Activated CD4-positive, alpha-beta T cell treated with anti-CD3 and anti-CD28 coated beads, Interleukin-2, amount 10 ng/mL, durations not matched to agents 7 days and 5 days (primary cell): ENCODE results near the gene PECR. TPM values are rescaled to one million over a fixed set of nuclear protein-coding genes. Genes with fewer than 3 reads are reported as not detected.

ENCODE experiments used
- CTCF ChIA-PET: fragments of 350-600 bp; sonication (Branson Sonifier 250); formaldehyde crosslinking; loops from one replicate; lab custom pipeline; 2021; ENCODE audit warnings: antibody characterized with exemption; lab: Charles Lee
- POLR2A ChIA-PET: fragments of 350-600 bp; sonication (Branson Sonifier 250); formaldehyde crosslinking; loops from one replicate; lab custom pipeline; 2021; ENCODE audit warnings: antibody characterized with exemption; lab: Charles Lee
- DNase-seq: peaks from one replicate; pipeline ENCODE4 v3.0.0-alpha.2; 2020
- H3K27ac Mint-ChIP-seq: one replicate; pipeline ENCODE4 v1.8.0; 2021; ENCODE audit warnings: mild to moderate bottlenecking, moderate library complexity, mixed read lengths
- H3K27me3 Mint-ChIP-seq: one replicate; pipeline ENCODE4 v1.8.0; 2021; ENCODE audit warnings: mixed read lengths
- H3K36me3 Mint-ChIP-seq: one replicate; pipeline ENCODE4 v1.8.0; 2021; ENCODE audit warnings: low read depth, mixed read lengths
- H3K4me1 Mint-ChIP-seq: one replicate; pipeline ENCODE4 v1.8.0; 2021; ENCODE audit warnings: mixed read lengths
- H3K4me3 Mint-ChIP-seq: one replicate; pipeline ENCODE4 v1.8.0; 2021; ENCODE audit warnings: mild to moderate bottlenecking, moderate library complexity, mixed read lengths
- H3K9me3 Mint-ChIP-seq: one replicate; pipeline ENCODE4 v1.8.0; 2021; ENCODE audit warnings: mixed read lengths
- total RNA-seq, 2 experiments: library from RNA; stranded (reverse); gene quantifications; one replicate each; pipeline ENCODE4 v1.2.3, GENCODE V29; 2021

The PECR gene
- total RNA-seq, 2 experiments from 2014 or later: 29.6 to 31.5 TPM

GRCh38 chr2:216113572-216113971 lies 32.0 kb upstream of the PECR start:
- POLR2A ChIA-PET: no interaction called here
- Mint-ChIP-seq H3K27me3 (no peaks in the 10 kb centered on the region), H3K4me1 (peaks cover 86% of the 10 kb centered on the region), H3K9me3 (no peaks in the 10 kb centered on the region), H3K36me3 (peaks cover 88% of the 10 kb centered on the region), H3K4me3 (no peak overlapping the region), H3K27ac (peak overlapping the region; percentile 55)
- CTCF ChIA-PET: interaction anchor here (0.6 to 1.6 kb wide), 8 partner anchors 11 to 101 kb away, joined by 3 to 13 read pairs (median 4); partner anchors contain the start of genes PECR and TMEM169
- DNase-seq: no peak

DNA sequence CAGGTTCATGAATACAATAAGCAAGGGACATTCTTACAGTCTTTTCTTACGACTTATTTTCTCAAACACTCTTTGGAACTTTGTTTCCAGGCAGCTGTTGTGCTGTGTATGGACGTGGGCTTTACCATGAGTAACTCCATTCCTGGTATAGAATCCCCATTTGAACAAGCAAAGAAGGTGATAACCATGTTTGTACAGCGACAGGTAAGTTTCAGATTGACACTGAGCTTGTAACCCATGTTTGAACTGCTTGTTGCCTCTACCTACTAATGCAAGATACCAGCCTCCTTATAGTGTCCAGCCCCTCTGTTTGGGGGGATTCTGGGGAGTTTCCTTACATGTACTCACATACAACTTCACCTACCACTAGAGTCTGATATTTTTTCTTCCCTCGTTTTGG lies 31.3 kb upstream of the PECR start:
- Mint-ChIP-seq H3K4me1 (peaks cover 86% of the 10 kb centered on the region), H3K4me3 (peak overlapping the region; percentile 6), H3K36me3 (peaks cover 82% of the 10 kb centered on the region), H3K27ac (peak overlapping the region; percentile 55), H3K27me3 (no peaks in the 10 kb centered on the region), H3K9me3 (no peaks in the 10 kb centered on the region)
- ChIA-PET CTCF (interaction anchor here (0.6 to 1.6 kb wide), 3 partner anchors 11 to 564 kb away, joined by 3 to 13 read pairs (median 4); no protein-coding TSS in a partner anchor), POLR2A (no interaction called here)
- DNase-seq: no peak

DNA sequence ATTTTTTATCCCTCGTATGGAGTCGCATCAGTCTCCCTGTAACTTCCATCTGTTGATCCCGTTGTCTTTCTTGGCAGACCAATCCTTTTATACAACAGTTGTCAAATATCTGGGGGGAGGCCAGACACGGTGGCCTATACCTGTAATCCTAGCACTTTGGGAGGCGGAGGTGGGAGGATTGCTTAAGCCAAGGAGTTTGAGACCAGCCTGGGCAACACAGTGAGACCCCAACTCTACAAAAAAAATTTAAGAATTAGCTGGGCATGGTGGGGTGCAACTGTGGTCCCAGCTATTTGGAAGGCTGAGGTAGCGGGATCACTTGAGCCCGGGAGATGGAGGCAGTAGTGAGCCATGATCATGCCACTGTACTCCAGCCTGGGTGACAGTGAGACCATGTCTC lies 29.5 kb upstream of the PECR start:
- DNase-seq: no peak
- no peaks in the 10 kb centered on the region for H3K9me3 Mint-ChIP-seq
- H3K27ac Mint-ChIP-seq: peak overlapping the region; percentile 43
- peaks cover 65% of the 10 kb centered on the region for H3K36me3 Mint-ChIP-seq
- peaks cover 73% of the 10 kb centered on the region for H3K4me1 Mint-ChIP-seq
- no peaks in the 10 kb centered on the region for H3K27me3 Mint-ChIP-seq
- ChIA-PET POLR2A (interaction anchor here (0.9 kb wide), 1 partner anchor 13 kb away, joined by 3 read pairs; no protein-coding TSS in a partner anchor), CTCF (interaction anchor here (0.6 to 2.9 kb wide), 11 partner anchors 8 to 110 kb away, joined by 3 to 19 read pairs (median 3); partner anchors contain the start of genes PECR and TMEM169)
- peak overlapping the region; percentile 99 for H3K4me3 Mint-ChIP-seq

- H3K36me3 Mint-ChIP-seq: peaks cover 61% of the 10 kb centered on the region
- ChIA-PET CTCF (interaction anchor here (0.6 to 2.9 kb wide), 14 partner anchors 9 to 175 kb away, joined by 3 to 19 read pairs (median 4); partner anchors contain the start of genes PECR and TMEM169), POLR2A (interaction anchor here (0.9 to 1.2 kb wide), 2 partner anchors 14 to 78 kb away, joined by 3 to 4 read pairs; no protein-coding TSS in a partner anchor)
- no peaks in the 10 kb centered on the region for H3K9me3 Mint-ChIP-seq
- peak overlapping the region; percentile 98 for H3K27ac Mint-ChIP-seq
- no peak for DNase-seq
- peak overlapping the region; percentile 99 for H3K4me3 Mint-ChIP-seq
- peaks cover 70% of the 10 kb centered on the region for H3K4me1 Mint-ChIP-seq
- no peaks in the 10 kb centered on the region for H3K27me3 Mint-ChIP-seq
These were observed 29.0 kb upstream of the PECR start for GRCh38 chr2:216110620-216111019.

DNA sequence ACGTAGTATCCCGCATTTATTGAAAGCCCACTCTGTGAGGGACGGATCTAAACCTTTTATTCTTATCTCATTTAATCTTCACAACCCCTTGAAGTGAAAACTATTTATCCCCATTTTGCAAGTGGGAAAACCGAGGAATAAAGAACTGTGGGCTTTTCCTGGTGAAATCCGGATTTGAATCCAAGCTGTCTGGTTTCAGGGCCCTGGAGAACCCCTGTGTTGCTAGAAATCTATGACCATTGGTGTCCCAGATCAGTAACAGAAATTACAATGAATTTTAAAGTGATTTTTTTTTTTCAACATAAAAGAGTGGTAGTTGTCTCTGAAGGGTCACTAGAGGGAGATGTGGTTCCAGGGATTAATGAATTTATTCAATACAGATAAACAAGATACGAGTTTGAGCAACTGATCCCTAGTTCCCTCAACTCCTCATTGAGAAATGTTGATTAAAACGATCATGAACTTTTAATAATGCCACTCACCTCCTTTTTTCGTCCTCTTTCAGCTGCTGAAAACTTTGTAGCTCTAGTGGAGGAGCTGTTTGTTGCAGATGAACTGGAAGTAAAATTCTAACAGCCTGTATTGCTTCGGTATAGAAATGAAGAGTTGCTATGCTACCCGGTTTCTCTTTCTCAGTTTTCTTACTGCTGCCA lies 28.5 kb upstream of the PECR start:
- ChIA-PET CTCF (interaction anchor here (0.6 to 2.9 kb wide), 13 partner anchors 9 to 306 kb away, joined by 3 to 19 read pairs (median 4); partner anchors contain the start of genes PECR and TMEM169), POLR2A (interaction anchor here (0.6 to 1.2 kb wide), 4 partner anchors 14 to 78 kb away, joined by 3 to 5 read pairs (median 4); no protein-coding TSS in a partner anchor)
- Mint-ChIP-seq H3K9me3 (no peaks in the 10 kb centered on the region), H3K4me3 (peak overlapping the region; percentile 99), H3K27me3 (no peaks in the 10 kb centered on the region), H3K27ac (peak overlapping the region; percentile 98), H3K36me3 (peaks cover 56% of the 10 kb centered on the region), H3K4me1 (peaks cover 65% of the 10 kb centered on the region)
- DNase-seq: peak; percentile 15

GRCh38 chr2:216108967-216109921 lies 27.6 kb upstream of the PECR start, which contains the start of gene XRCC5:
TSS of gene XRCC5 (plus strand) at chr2:216109348. CDS start at chr2:216109437, 89 bp downstream.
- POLR2A ChIA-PET: interaction anchor here (0.5 to 1.2 kb wide), 4 partner anchors 25 to 300 kb away, joined by 3 to 5 read pairs (median 4); no protein-coding TSS in a partner anchor
- H3K9me3 Mint-ChIP-seq: no peaks in the 10 kb centered on the region
- H3K27ac Mint-ChIP-seq: peak within 1 kb of the TSS; percentile 98
- H3K4me3 Mint-ChIP-seq: peak within 1 kb of the TSS; percentile 99
- CTCF ChIA-PET: interaction anchor here (0.7 to 2.9 kb wide), 11 partner anchors 10 to 307 kb away, joined by 3 to 19 read pairs (median 4); partner anchors contain the start of genes PECR and TMEM169
- H3K27me3 Mint-ChIP-seq: no peaks in the 10 kb centered on the region
- peak; percentile 97 for DNase-seq
- peaks cover 59% of the 10 kb centered on the region for H3K4me1 Mint-ChIP-seq
- H3K36me3 Mint-ChIP-seq: peaks cover 47% of the 10 kb centered on the region

- Mint-ChIP-seq H3K27me3 (no peaks in the 10 kb centered on the region), H3K4me1 (peaks cover 53% of the 10 kb centered on the region), H3K9me3 (no peaks in the 10 kb centered on the region), H3K27ac (peak overlapping the region; percentile 77), H3K36me3 (peaks cover 41% of the 10 kb centered on the region), H3K4me3 (peak overlapping the region; percentile 99)
- ChIA-PET CTCF (interaction anchor here (1.3 to 2.9 kb wide), 3 partner anchors 11 to 85 kb away, joined by 3 to 19 read pairs (median 4); no protein-coding TSS in a partner anchor), POLR2A (interaction anchor here (0.5 to 1.2 kb wide), 2 partner anchors 24 to 301 kb away, joined by 3 to 5 read pairs; no protein-coding TSS in a partner anchor)
- no peak for DNase-seq
These were observed 26.8 kb upstream of the PECR start for GRCh38 chr2:216108310-216108966.

DNA sequence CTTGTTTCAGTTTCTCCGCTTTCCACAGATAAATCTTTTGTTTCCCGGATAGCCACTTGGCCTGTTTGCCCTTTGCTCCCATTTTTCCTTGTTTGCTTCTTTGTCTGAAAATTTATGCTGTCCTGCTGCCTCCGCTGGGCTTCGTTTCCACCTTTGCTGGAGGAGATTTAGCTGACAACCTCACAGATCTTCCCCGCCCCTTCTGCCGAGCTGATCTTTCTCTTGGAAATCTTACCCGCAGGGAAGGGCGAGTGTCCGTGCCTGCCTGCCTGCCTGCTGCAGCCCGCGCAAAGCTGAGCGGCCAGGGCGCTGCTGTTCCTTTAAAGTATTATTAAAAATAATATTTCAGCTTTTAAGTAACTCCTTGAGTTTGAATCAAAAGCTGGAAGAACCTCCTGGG lies 26.2 kb upstream of the PECR start:
- no peak for DNase-seq
- Mint-ChIP-seq H3K4me3 (no peak overlapping the region), H3K36me3 (peaks cover 35% of the 10 kb centered on the region), H3K9me3 (no peaks in the 10 kb centered on the region), H3K27me3 (no peaks in the 10 kb centered on the region), H3K27ac (peak overlapping the region; percentile 38), H3K4me1 (peaks cover 46% of the 10 kb centered on the region)
- ChIA-PET POLR2A (no interaction called here), CTCF (interaction anchor here (1.2 to 1.3 kb wide), 2 partner anchors 14 to 26 kb away, joined by 4 read pairs; partner anchors contain the start of genes PECR and TMEM169)

- H3K9me3 Mint-ChIP-seq: no peaks in the 10 kb centered on the region
- ChIA-PET CTCF (interaction anchor here (1.2 kb wide), 1 partner anchor 25 kb away, joined by 4 read pairs; the partner anchor contains the start of genes PECR and TMEM169), POLR2A (no interaction called here)
- H3K4me3 Mint-ChIP-seq: no peak overlapping the region
- H3K4me1 Mint-ChIP-seq: peaks cover 41% of the 10 kb centered on the region
- no peaks in the 10 kb centered on the region for H3K27me3 Mint-ChIP-seq
- DNase-seq: no peak
- peaks cover 30% of the 10 kb centered on the region for H3K36me3 Mint-ChIP-seq
- H3K27ac Mint-ChIP-seq: no peak overlapping the region
These were observed 25.7 kb upstream of the PECR start for GRCh38 chr2:216107320-216107719.

DNA sequence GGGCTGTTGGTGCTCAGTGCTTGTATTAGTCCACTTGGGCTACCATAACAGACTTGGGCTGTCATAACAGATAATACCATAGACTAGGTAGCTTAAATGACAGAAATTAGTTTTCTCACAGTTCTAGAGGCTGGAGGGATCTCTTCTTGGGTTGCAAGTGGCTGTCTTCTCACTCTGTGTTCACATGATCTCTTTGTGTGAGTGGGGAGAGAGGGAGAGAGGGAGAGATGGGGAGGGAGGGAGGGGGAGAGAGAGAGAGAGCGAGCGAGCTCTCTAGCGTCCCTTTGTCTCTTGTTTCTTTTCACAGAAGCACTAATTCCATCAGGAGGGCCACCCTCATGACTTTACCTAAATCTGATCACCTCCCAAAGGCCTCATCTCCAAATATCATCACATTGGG lies 23.1 kb upstream of the PECR start:
- Mint-ChIP-seq H3K27ac (no peak overlapping the region), H3K9me3 (no peaks in the 10 kb centered on the region), H3K27me3 (no peaks in the 10 kb centered on the region), H3K36me3 (peaks cover 9% of the 10 kb centered on the region), H3K4me3 (no peak overlapping the region), H3K4me1 (peaks cover 25% of the 10 kb centered on the region)
- DNase-seq: no peak
- POLR2A ChIA-PET: no interaction called here
- CTCF ChIA-PET: interaction anchor here (1.9 to 3.5 kb wide), 2 partner anchors 10 to 12 kb away, joined by 5 to 16 read pairs; no protein-coding TSS in a partner anchor

DNA sequence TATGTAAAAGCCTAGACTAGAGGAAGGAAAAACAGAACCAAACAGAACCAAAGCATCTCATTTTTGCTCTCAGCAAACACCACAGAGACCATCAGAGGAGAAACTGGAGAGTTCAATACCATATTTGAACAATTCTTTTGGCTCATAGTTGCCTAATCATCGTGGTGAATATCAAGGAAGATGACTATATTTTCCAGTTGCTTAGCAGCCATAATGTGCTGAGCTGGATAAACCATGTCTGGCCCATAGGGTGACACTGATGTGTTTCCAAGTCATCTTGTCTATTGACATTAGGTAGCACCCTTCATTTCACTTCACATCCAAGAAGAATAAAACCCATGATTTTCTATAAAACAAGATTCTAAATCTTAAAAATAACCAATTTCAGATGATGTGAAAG lies 21.6 kb upstream of the PECR start:
- Mint-ChIP-seq H3K4me3 (no peak overlapping the region), H3K27me3 (no peaks in the 10 kb centered on the region), H3K36me3 (peaks cover 5% of the 10 kb centered on the region), H3K9me3 (no peaks in the 10 kb centered on the region), H3K27ac (no peak overlapping the region), H3K4me1 (peaks cover 18% of the 10 kb centered on the region)
- ChIA-PET CTCF (interaction anchor here (0.6 to 3.5 kb wide), 4 partner anchors 11 to 202 kb away, joined by 3 to 16 read pairs (median 4); no protein-coding TSS in a partner anchor), POLR2A (no interaction called here)
- no peak for DNase-seq
